Suprapubic skin (tissue), 4 donors: ENCODE results near the gene JADE2.

ENCODE experiments used
- CTCF ChIP-seq, 2 donors: fragments of 200-600 bp in 1 of 2; fragments of 450-650 bp in 1 of 2; sonication (generic) in 1 of 2; IDR thresholded peaks; one replicate each; pipeline ENCODE4 v1.5.1; 2016 to 2019; ENCODE audit warnings: antibody characterized with exemption in 2 of 2, mild to moderate bottlenecking in 1 of 2, moderate library complexity in 1 of 2
- EP300 ChIP-seq: sonication (generic); formaldehyde crosslinking; IDR thresholded peaks from one replicate; pipeline ENCODE4 v1.6.1; 2017; ENCODE audit warnings: antibody characterized with exemption
- POLR2A ChIP-seq, 2 donors: fragments of 450-650 bp; IDR thresholded peaks; one replicate each; pipeline ENCODE4 v1.6.1; 2017; ENCODE audit warnings: antibody characterized with exemption in 2 of 2, mild to moderate bottlenecking in 2 of 2, moderate library complexity in 2 of 2
- POLR2AphosphoS5 ChIP-seq, 3 donors: sonication (generic); formaldehyde crosslinking; IDR thresholded peaks; one replicate each; pipeline ENCODE4 v1.6.1; 2017; ENCODE audit warnings: antibody characterized with exemption in 3 of 3

GRCh38 chr5:134586866-134587524 lies 61.5 kb downstream of the JADE2 start:
- TF ChIP-seq CTCF (IDR thresholded peaks at IDR 0.05) (peak; percentile 69 to 70), EP300 (no peak), POLR2A (IDR thresholded peaks at IDR 0.05) (no peak), POLR2AphosphoS5 (IDR thresholded peaks at IDR 0.05) (no peak)
